ENCODE measurements around the gene CFAP57.

CFAP57 gene

DNA sequence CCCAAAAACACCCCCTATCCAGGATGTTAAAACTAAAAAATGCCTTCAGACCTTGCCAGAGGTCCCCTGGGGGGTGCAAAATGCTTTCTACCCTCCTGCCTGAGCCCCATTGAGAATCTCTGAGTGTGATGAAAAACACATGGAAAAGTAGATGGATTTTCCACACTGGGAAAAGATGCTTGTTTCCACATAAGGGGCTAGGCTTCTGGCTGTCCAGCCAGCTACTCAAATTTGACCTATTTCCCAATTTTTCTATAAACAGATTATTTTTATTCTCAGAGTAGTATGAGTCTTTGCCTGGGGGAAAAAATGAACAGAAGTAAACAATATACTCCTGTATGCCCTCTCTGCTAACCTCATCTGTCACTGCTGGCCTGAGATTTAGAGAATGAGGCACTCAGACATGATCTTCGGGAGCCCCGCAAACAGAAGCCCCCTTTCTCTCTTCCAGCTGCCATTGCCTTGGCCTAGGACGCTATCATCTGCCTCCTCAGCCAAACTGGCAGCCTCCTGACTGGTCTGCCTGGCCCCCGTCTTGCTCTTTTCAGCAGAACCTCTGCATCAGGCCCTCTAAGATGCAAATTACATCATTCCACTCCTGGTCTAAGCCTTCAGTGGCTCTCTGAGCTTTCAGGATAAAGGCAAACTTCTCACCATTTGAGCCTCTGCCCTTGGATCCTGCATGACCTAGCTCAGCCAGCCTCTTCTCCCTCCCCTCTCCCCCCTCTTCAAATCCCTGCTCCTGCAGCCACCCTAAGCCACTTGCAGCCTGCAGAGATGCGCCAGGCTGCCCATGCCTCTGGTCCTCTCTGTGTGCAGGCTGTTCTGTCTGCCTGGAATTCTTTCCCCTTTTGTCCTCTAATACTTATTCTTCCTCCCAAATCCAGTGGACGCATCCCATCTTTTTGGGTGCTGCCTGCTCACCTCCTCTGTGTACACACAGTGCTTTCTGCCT, 58.0 kb downstream of the CFAP57 start:
- DNase-seq: no peak

- DNase-seq: no peak
These were observed 59.9 kb downstream of the CFAP57 start for GRCh38 chr1:43232074-43232473.

GRCh38 chr1:43232482-43232881, 60.4 kb downstream of the CFAP57 start:
- DNase-seq: no peak

- no peak for DNase-seq
These were observed 61.5 kb downstream of the CFAP57 start for GRCh38 chr1:43233631-43234030.

GRCh38 chr1:43234267-43234666, 62.1 kb downstream of the CFAP57 start:
- no peak for DNase-seq

- DNase-seq: no peak
These were observed 62.9 kb downstream of the CFAP57 start for GRCh38 chr1:43235040-43235439.

DNA sequence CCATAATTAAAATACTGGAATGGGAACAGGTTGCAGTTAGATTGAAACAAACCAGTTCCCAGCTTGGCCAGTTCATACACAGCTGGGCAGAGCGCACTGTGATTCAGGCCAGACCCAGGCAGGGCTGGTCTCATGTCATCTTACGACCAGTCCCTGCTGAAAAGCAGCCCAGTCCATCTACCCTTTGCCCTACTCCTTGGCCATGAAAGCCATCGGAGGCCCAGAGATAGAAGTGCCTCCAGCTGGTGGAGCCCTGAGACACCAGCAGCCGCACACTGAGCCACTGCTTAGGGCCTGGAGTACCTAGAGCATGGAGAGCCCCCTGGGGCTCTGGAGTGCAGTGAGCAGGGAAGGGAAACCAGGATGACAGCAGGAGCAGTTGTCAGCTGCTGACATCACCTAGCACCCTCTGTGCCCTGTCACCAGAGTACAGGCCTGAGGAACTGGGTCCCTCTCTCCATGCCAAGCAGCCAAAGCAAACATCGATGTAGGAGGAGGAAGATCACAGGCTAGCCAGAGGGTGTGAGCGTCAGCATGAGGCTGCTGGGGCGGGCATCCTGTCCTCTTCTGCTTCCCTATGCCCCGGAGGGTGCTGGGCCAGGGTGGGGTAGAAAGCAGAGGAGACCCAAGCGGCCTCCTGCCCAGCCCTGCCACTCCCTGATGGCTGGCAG, 63.5 kb downstream of the CFAP57 start:
- no peak for DNase-seq

DNA sequence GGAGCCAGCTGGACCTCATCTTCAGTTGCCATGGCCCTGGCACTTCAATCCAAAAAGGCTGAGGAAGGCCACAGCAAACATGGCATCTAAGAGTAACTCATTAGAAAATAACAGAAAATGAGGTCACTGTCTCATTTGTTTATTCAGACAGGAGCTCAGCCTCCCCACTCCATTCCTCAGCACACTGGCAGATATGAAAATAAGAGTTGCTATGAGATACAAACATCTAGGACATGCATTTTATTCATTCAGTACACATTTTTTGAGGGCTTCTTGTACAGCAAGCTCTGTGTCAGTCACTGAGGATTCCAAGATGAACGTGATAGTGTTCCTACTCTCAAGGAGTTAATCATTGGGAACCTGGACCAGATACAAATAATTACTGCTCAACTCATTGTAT, 65.0 kb downstream of the CFAP57 start:
- DNase-seq: no peak

DNA sequence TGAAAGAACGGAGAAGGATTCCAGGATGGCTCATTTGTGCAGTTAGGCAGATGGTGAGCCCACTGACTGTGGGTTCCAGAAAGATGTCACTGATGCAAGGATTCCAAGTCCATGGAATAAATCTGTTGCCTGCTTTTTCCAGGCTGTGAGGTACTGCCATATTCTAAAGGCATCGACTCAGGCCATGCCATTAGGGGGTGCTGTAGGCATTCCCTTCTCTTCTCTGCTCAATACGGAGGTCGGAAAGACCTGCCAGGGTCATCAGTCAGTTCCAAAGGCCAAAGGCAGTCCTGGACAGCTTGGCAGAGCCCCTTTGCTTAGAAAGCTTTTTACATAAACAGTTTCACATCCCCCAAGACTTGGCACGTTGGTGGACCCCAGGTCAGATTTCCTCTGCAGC, 66.0 kb downstream of the CFAP57 start:
- DNase-seq: peak in 1 of 2 experiments; percentile 19

DNA sequence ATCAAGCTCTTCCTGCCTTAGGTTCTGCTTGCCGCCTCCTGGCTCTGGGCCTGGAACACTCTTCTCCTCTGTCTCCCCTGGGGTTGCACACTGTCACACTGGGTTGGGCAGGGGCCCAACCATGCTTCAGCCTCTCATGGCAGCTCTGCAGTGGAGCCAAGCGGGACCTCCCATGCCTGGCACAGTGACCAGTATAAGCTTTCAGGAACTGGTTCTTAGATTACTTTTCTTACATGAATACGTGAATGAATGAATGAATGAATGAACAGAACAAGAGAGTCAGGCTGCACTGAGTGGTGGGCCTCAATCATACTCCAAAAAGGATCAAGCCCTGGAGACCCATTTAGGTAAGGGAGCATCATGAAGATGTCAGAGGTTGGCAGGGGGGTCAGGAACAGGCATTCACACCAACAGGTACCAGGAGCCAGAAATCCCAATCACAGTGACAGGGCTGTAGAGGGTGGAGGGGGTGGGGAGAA, 66.9 kb downstream of the CFAP57 start:
- no peak for DNase-seq

GRCh38 chr1:43239484-43239883, 67.4 kb downstream of the CFAP57 start:
- no peak for DNase-seq

DNA sequence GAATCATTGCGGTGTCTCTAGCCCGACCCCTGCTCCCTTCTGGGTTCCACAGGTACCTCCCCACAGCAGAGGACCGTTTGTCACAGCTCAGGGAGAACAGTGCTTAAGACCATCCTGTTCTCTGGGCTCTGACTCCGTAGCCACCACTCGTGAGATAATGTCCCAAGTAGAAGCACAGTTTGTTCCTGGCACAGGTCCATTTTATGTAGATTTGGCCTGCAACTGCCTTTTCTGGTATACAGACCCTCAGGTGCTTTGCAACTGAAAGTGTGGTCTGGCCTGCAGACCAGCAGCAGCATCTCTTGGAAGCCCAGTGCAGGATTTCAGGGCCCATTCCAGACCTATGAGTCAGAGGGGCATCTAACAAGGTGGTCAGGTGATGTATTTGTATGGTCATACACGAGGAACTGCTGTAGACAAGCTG, 69.3 kb downstream of the CFAP57 start:
- no peak for DNase-seq

GRCh38 chr1:43243299-43243698, 71.2 kb downstream of the CFAP57 start:
- DNase-seq: no peak

DNA sequence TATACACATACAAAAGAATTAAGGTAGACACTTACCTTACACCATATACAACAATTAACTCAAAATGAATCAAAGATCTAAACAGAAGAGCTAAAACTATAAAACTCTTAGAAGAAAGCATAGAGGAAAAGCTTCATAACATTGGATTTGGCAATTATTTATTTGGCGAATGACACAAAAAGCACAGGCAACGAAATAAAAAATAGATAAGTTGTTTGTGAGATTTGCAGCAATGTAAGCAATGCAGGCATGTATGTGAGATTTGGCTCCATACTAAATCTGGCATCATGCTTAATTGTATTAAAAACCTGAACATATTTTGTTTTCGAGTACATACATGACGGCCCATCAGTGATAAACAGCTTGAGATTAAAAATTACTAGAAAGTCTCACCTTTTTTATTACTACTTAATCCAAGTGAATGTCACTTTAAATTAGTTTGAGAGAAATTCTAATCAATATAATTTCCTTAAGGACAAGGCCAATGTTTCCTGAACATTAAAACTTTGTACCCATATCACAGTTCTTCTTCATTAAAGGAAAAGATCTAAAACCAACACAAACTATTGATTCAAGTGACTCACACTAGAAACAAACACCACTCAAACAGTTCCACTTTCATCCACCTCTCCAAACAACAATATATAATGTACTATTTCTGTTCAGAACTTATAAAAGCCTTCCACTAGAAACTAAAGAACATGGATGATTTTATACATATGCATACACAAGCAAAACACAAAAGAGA, 74.5 kb downstream of the CFAP57 start:
- DNase-seq: no peak

DNA sequence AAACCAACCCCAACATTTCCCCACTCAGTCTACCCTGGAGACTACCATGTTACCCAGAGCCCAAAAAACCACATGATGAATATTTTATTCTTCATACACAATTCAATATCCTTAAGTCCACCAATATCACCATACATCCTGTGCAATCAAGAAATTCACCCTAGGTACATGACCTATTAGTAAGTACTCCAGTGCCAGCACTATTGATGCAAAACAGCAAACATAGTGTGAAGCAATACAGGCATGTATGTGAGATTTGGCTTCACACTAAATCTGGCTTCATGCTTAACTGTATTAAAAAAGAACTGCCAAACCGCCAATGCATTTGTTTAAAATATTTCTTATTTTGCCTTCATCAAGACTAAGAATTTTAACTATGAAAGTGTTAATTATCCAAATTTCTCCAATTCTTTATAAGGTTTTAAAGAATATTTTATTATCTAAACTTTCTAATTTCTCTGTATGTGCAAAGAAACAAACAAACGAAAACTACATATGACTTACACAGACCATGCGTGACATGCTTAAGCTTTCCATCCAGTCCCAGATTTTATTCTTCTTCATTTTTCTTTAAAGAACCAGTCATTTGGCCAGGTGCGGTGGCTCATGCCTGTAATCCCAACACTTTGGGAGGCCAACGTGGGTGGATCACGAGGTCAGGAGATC, 75.3 kb downstream of the CFAP57 start:
- DNase-seq: no peak

DNA sequence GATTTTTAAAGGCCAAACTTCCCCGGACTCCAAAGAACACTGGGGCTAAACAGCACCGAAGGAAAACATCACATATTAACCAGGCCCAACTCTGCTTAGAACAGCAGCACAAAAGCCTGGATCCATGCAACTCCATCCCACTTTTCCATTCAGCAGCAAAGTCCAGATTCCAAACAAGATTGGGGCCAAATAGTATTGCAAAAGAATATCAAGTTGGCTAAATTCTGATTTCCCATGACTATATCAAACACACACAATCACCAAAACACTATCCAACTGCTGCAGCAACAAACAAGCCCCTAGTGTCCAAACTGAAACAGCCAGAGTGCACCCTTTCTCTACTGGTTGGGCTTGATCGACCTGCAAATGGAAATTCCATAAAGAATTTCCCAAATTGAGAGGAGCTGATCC, 78.2 kb downstream of the CFAP57 start:
- DNase-seq: no peak

GRCh38 chr1:43251024-43251423, 78.9 kb downstream of the CFAP57 start:
- DNase-seq: no peak

- no peak for DNase-seq
These were observed 80.1 kb downstream of the CFAP57 start for GRCh38 chr1:43252225-43252624.

GRCh38 chr1:43253173-43253572, 81.0 kb downstream of the CFAP57 start:
- DNase-seq: no peak

- no peak for DNase-seq
These were observed 81.7 kb downstream of the CFAP57 start for GRCh38 chr1:43253876-43254275.

- no peak for DNase-seq
These were observed 83.5 kb downstream of the CFAP57 start for GRCh38 chr1:43255438-43256210.

Measured in NCI-H187 (cell line).